Natural killer cell (primary cell): ENCODE results near the gene PKD2L1. TPM values are rescaled to one million over a fixed set of nuclear protein-coding genes. Genes with fewer than 3 reads are reported as not detected.
"Not testable (repeated sequence)": the region's sequence is repeated elsewhere in the genome, so short reads cannot be mapped to it uniquely, and the experiment has no call there.

Experiments
- ATAC-seq, 3 donors: fragments of 150-1000 bp in 2 of 3; fragments of 200-7000 bp in 1 of 3; cut with Tn5 transposase; 1 replicate in 1 of 3; 2 replicates in 2 of 3; pipeline ENCODE4 v1.10.0; 2021; ENCODE audit warnings: mild to moderate bottlenecking in 2 of 3, moderate library complexity in 2 of 3
- DNase-seq, 2 donors: peaks; one replicate each; pipeline versions ENCODE4 v3.0.0 to v3.0.0-alpha.2; 2013 to 2021; ENCODE audit warnings: mixed read lengths in 1 of 2
- H3K27ac ChIP-seq: one replicate; pipeline ENCODE4 v1.5.1; 2013; ENCODE audit warnings: mild to moderate bottlenecking, low read length
- H3K27me3 ChIP-seq: one replicate; pipeline ENCODE4 v1.6.1; 2013; ENCODE audit warnings: low read length; ENCODE audit not compliant: control insufficient read depth, insufficient read depth
- H3K36me3 ChIP-seq: one replicate; pipeline ENCODE4 v1.6.1; 2013; ENCODE audit warnings: low read length; ENCODE audit not compliant: control insufficient read depth, insufficient read depth
- H3K4me1 ChIP-seq: one replicate; pipeline ENCODE4 v1.6.1; 2013; ENCODE audit warnings: low read length; ENCODE audit not compliant: control insufficient read depth, insufficient read depth
- H3K4me3 ChIP-seq: one replicate; pipeline ENCODE4 v1.5.1; 2013; ENCODE audit warnings: low read length
- H3K9me3 ChIP-seq: one replicate; pipeline ENCODE4 v1.6.1; 2013; ENCODE audit warnings: low read length; ENCODE audit not compliant: control insufficient read depth, insufficient read depth
- H3K27ac Mint-ChIP-seq, 2 donors: one replicate each; pipeline ENCODE4 v1.8.0; 2022; ENCODE audit warnings: mild to moderate bottlenecking in 2 of 2, mixed read lengths in 2 of 2, moderate library complexity in 1 of 2
- H3K27me3 Mint-ChIP-seq, 2 donors: one replicate each; pipeline ENCODE4 v1.8.0; 2022; ENCODE audit warnings: low read depth in 2 of 2, mixed read lengths in 2 of 2
- H3K36me3 Mint-ChIP-seq: one replicate; pipeline ENCODE4 v1.8.0; 2022; ENCODE audit warnings: mixed read lengths
- H3K4me1 Mint-ChIP-seq, 2 donors: one replicate each; pipeline ENCODE4 v1.8.0; 2022; ENCODE audit warnings: mixed read lengths in 2 of 2
- H3K4me3 Mint-ChIP-seq: one replicate; pipeline ENCODE4 v1.8.0; 2022; ENCODE audit warnings: mild to moderate bottlenecking, moderate library complexity, mixed read lengths
- H3K9me3 Mint-ChIP-seq, 2 donors: one replicate each; pipeline ENCODE4 v1.8.0; 2022; ENCODE audit warnings: mixed read lengths in 2 of 2
- CTCF ChIP-seq: fragments of 200-600 bp; IDR thresholded peaks from one replicate; pipeline ENCODE4 v1.8.0; 2022; ENCODE audit warnings: antibody characterized with exemption
- WGBS: methylation state at CpG from one replicate; pipeline ENCODE4 v1.1.7; 2013; ENCODE audit warnings: missing lambda C conversion rate; ENCODE audit not compliant: insufficient coverage; 5-methylcytosine and 5-hydroxymethylcytosine counted together
- intact Hi-C: fragments of 100-400 bp; cut with micrococcal nuclease; formaldehyde crosslinking; loops from one replicate; pipeline ENCODE4 v1.14.2; 2022
- total RNA-seq, 4 donors: library from RNA; stranded (reverse); fragments of 120-200 nt in 1 of 4; gene quantifications; one replicate each; pipeline versions ENCODE4 v1.2.3 to v1.2.4, GENCODE V29; 2013 to 2022

PKD2L1 gene
- not detected for total RNA-seq
- total RNA-seq (2013), result 0.14 TPM

- no peak for ATAC-seq
- Mint-ChIP-seq H3K4me3 (no peak within 1 kb of the TSS), H3K9me3 (no peaks in the 10 kb centered on the region), H3K36me3 (no peaks in the 10 kb centered on the region), H3K27ac (no peak within 1 kb of the TSS), H3K27me3 (peaks cover 41 to 43% of the 10 kb centered on the region in 2 donors), H3K4me1 (no peaks in the 10 kb centered on the region)
- no peak within 1 kb of the TSS for H3K4me3 ChIP-seq
- TF ChIP-seq CTCF, result no peak
- no peaks in the 10 kb centered on the region for H3K27me3 ChIP-seq
- peaks cover 5% of the 10 kb centered on the region for H3K4me1 ChIP-seq
- DNase-seq, result no peak
- no peak within 1 kb of the TSS for H3K27ac ChIP-seq
- intact Hi-C loops, result no loop called here
- 83% methylated on average over 5 of the region's 5 CpGs for WGBS
- no peaks in the 10 kb centered on the region for H3K36me3 ChIP-seq
- H3K9me3 ChIP-seq, result no peaks in the 10 kb centered on the region
Observed at GRCh38 chr10:100330079-100330478, at the start of gene PKD2L1. Gene PKD2L1 (minus strand): TSS chr10:100330228. CDS start chr10:100330103, 125 bp downstream.

GRCh38 chr10:100377830-100378229 lies 47.8 kb upstream of the PKD2L1 start:
- Mint-ChIP-seq H3K4me1 (peaks cover 14 to 18% of the 10 kb centered on the region in 2 donors), H3K4me3 (no peak overlapping the region), H3K36me3 (peaks cover 8% of the 10 kb centered on the region), H3K9me3 (no peaks in the 10 kb centered on the region), H3K27me3 (peaks cover 16 to 26% of the 10 kb centered on the region in 2 donors), H3K27ac (peak overlapping the region; percentile 62 to 70)
- H3K27me3 ChIP-seq, result no peaks in the 10 kb centered on the region
- ATAC-seq, result peak in 2 of 3 donors; percentile 8 to 43
- H3K9me3 ChIP-seq, result no peaks in the 10 kb centered on the region
- no peaks in the 10 kb centered on the region for H3K36me3 ChIP-seq
- no peak overlapping the region for H3K4me3 ChIP-seq
- H3K27ac ChIP-seq, result no peak overlapping the region
- WGBS, result 24% methylated on average over 4 of the region's 5 CpGs
- TF ChIP-seq CTCF, result no peak
- intact Hi-C loops, result no loop called here
- H3K4me1 ChIP-seq, result peaks cover 29% of the 10 kb centered on the region
- peak; percentile 49 to 57 for DNase-seq

- 94% methylated on average over 6 of the region's 6 CpGs for WGBS
- H3K27me3 ChIP-seq, H3K27ac ChIP-seq, H3K4me3 ChIP-seq, H3K27ac Mint-ChIP-seq, intact Hi-C loops, H3K4me3 Mint-ChIP-seq, ATAC-seq, H3K9me3 Mint-ChIP-seq, H3K36me3 ChIP-seq, H3K9me3 ChIP-seq, H3K36me3 Mint-ChIP-seq, DNase-seq: not testable (repeated sequence)
- H3K27me3 Mint-ChIP-seq, result peaks cover 10 to 14% of the 10 kb centered on the region in 2 donors
- H3K4me1 Mint-ChIP-seq, result peaks cover 15 to 19% of the 10 kb centered on the region in 2 donors
- H3K4me1 ChIP-seq, result peaks cover 41% of the 10 kb centered on the region
Observed at GRCh38 chr10:100376656-100377055, 46.6 kb upstream of the PKD2L1 start.

GRCh38 chr10:100374677-100375353 lies 44.8 kb upstream of the PKD2L1 start:
- DNase-seq, H3K4me3 Mint-ChIP-seq, H3K36me3 ChIP-seq, H3K27ac Mint-ChIP-seq, H3K36me3 Mint-ChIP-seq, H3K27me3 ChIP-seq, H3K27me3 Mint-ChIP-seq, H3K4me3 ChIP-seq, H3K27ac ChIP-seq, H3K9me3 ChIP-seq, ATAC-seq, H3K9me3 Mint-ChIP-seq: not testable (repeated sequence)
- peaks cover 59% of the 10 kb centered on the region for H3K4me1 ChIP-seq
- H3K4me1 Mint-ChIP-seq, result peaks cover 31 to 37% of the 10 kb centered on the region in 2 donors
- 92% methylated on average over 7 of the region's 7 CpGs for WGBS
- intact Hi-C loops, result loop anchor here (5.0 kb wide), 2 partner anchors 38 to 162 kb away; partner anchors contain the start of gene HIF1AN
